Measurements from ENCODE around the gene CXCL3.
"Not testable (repeated sequence)": the region's sequence is repeated elsewhere in the genome, so short reads cannot be mapped to it uniquely, and the experiment has no call there.

The CXCL3 gene

GRCh38 chr4:74038425-74039314, at the start of gene CXCL3:
CXCL3 (minus strand) TSS chr4:74038689; CDS start chr4:74038611, 78 bp downstream.
- DNase-seq (ENCODE audit: low read depth in 1 of 2, low spot score in 1 of 2): no peak

- no peak for DNase-seq (ENCODE audit: low read depth in 1 of 2, low spot score in 1 of 2)
Measured at GRCh38 chr4:74087481-74087880, 49.0 kb upstream of the CXCL3 start.

- DNase-seq (ENCODE audit: low read depth in 1 of 2, low spot score in 1 of 2): no peak
Measured at GRCh38 chr4:74085669-74086068, 47.2 kb upstream of the CXCL3 start.

GRCh38 chr4:74084984-74085383, 46.5 kb upstream of the CXCL3 start:
- no peak for DNase-seq (ENCODE audit: low read depth in 1 of 2, low spot score in 1 of 2)

- no peak for DNase-seq (ENCODE audit: low read depth in 1 of 2, low spot score in 1 of 2)
Measured at GRCh38 chr4:74083546-74083945, 45.1 kb upstream of the CXCL3 start.

- DNase-seq (ENCODE audit: low read depth in 1 of 2, low spot score in 1 of 2): no peak
Measured at GRCh38 chr4:74081035-74081434, 42.5 kb upstream of the CXCL3 start.

- not testable (repeated sequence) for DNase-seq (ENCODE audit: low read depth in 1 of 2, low spot score in 1 of 2)
Measured at GRCh38 chr4:74080351-74080750, 41.9 kb upstream of the CXCL3 start.

GRCh38 chr4:74079024-74079423, 40.5 kb upstream of the CXCL3 start:
- DNase-seq (ENCODE audit: low read depth in 1 of 2, low spot score in 1 of 2): not testable (repeated sequence)

- DNase-seq (ENCODE audit: low read depth in 1 of 2, low spot score in 1 of 2): no peak
Measured at GRCh38 chr4:74073358-74073757, 34.9 kb upstream of the CXCL3 start.

GRCh38 chr4:74072739-74073138, 34.2 kb upstream of the CXCL3 start:
- no peak for DNase-seq (ENCODE audit: low read depth in 1 of 2, low spot score in 1 of 2)

- no peak for DNase-seq (ENCODE audit: low read depth in 1 of 2, low spot score in 1 of 2)
Measured at GRCh38 chr4:74067586-74067985, 29.1 kb upstream of the CXCL3 start.

- no peak for DNase-seq (ENCODE audit: low read depth in 1 of 2, low spot score in 1 of 2)
Measured at GRCh38 chr4:74066232-74066631, 27.7 kb upstream of the CXCL3 start.

- no peak for DNase-seq (ENCODE audit: low read depth in 1 of 2, low spot score in 1 of 2)
Measured at GRCh38 chr4:74065115-74065642, 26.7 kb upstream of the CXCL3 start.

- no peak for DNase-seq (ENCODE audit: low read depth in 1 of 2, low spot score in 1 of 2)
Measured at GRCh38 chr4:74063859-74064258, 25.4 kb upstream of the CXCL3 start.

GRCh38 chr4:74062953-74063352, 24.5 kb upstream of the CXCL3 start:
- no peak for DNase-seq (ENCODE audit: low read depth in 1 of 2, low spot score in 1 of 2)

GRCh38 chr4:74061430-74061829, 22.9 kb upstream of the CXCL3 start:
- DNase-seq (ENCODE audit: low read depth in 1 of 2, low spot score in 1 of 2): no peak

GRCh38 chr4:74059161-74059829, 20.8 kb upstream of the CXCL3 start:
- DNase-seq (ENCODE audit: low read depth in 1 of 2, low spot score in 1 of 2): no peak

GRCh38 chr4:74058048-74058651, 19.7 kb upstream of the CXCL3 start:
- DNase-seq (ENCODE audit: low read depth in 1 of 2, low spot score in 1 of 2): no peak

- no peak for DNase-seq (ENCODE audit: low read depth in 1 of 2, low spot score in 1 of 2)
Measured at GRCh38 chr4:74057588-74057987, 19.1 kb upstream of the CXCL3 start.

- no peak for DNase-seq (ENCODE audit: low read depth in 1 of 2, low spot score in 1 of 2)
Measured at GRCh38 chr4:74056858-74057562, 18.5 kb upstream of the CXCL3 start.

All from activated T-helper 1 cell treated with anti-CD3 and anti-CD28 coated beads, Interleukin-2, amount 50 U/mL, for 16 hours (primary cell).